Hematopoietic multipotent progenitor cell treated with erythropoietin and hydrocortisone succinate and interleukin-3 and kit ligand, for 17 days (in vitro differentiated cells): Measurements from ENCODE around the gene KRTAP11-1.

Source experiments
- DNase-seq: peaks from one replicate; pipeline ENCODE4 v3.0.0-alpha.2; 2015; ENCODE audit warnings: low spot score

The KRTAP11-1 gene

DNA sequence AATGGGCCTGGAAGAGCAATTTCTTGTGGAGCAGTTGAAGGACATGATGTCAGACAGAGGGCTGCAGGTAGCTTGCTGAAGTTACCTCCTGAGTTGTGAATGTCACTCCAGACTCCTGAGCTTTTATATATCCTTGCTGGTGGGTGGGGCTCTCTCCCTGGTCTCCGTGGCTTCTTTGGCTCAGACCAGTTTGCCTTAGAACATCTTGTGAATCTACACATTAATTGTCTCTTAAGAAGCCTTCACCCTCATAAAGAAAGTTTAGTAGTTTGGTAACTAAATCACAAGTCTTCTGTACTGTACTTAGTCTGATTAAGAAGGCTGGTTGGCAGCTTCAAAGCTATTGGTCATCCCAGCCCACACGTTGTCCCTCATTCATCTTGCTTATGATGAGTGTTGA, at the start of gene KRTAP11-1:
Gene KRTAP11-1, minus strand, starts transcription at position 101 of the 400 bp plus-strand sequence. Its CDS starts 56 bp downstream, at position 45.
- no peak for DNase-seq

GRCh38 chr21:30924146-30924700, 42.8 kb upstream of the KRTAP11-1 start:
- no peak for DNase-seq

- DNase-seq = no peak
These were observed 39.7 kb upstream of the KRTAP11-1 start for GRCh38 chr21:30921129-30921528.

DNA sequence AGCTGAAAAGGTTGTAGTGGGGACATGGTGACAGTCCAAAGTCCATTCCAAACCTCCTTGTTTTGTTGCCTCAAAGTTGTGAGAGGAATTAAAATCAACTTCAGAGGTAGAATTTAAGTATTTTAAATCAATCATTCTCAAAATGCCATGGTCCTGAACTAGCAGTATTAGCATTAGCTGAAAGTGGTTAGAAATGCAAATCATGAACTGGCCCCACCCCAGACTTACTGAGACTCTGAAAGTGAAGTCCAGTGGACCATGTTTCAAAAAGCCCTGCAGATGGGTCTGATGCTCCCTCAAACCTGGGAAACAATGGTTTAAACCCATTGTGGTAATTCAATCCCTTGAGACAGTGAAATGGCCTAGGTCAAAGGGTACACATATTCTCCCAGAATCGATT, 36.2 kb upstream of the KRTAP11-1 start:
- no peak for DNase-seq

DNA sequence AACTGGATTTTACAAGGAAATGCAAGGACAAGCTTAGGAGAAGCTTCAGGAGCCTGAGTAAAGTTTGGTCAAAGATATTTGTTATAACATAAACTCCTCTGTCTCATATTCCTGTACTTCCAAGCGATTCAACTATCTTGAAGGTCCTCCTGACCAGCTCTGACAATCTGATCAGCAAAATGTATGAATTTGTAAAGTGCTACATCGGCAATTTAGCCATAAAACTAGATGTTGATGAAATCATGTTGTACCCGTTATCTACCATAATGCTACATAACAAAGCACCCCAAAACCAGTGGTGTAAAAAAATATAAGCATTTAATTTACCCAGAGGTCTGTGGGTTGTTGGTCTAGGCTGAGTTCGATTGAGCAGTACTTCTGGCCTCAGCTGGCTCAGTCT, 19.5 kb upstream of the KRTAP11-1 start:
- no peak for DNase-seq

- no peak for DNase-seq
These were observed 1.7 kb upstream of the KRTAP11-1 start for GRCh38 chr21:30882866-30883597.

DNA sequence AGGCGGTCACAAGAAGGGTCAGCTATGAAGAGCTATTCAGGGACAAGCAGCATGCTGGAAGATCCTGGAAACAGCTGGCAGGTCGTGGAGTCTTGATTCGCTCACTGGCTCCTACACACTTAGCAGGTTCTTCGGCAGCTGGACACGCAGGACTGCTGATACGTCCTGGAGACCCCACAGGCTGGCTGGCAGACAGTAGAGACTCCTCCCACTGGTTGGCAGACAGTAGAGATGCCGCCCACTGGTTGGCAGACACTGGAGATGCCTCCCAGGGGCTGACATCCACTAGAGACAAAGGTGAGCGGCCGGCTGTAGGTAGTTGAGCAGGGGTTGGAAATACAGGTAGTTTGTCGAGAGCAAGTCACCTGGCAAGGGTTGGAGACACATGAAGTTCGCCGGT, 466 bp downstream of the KRTAP11-1 start:
- no peak for DNase-seq

DNA sequence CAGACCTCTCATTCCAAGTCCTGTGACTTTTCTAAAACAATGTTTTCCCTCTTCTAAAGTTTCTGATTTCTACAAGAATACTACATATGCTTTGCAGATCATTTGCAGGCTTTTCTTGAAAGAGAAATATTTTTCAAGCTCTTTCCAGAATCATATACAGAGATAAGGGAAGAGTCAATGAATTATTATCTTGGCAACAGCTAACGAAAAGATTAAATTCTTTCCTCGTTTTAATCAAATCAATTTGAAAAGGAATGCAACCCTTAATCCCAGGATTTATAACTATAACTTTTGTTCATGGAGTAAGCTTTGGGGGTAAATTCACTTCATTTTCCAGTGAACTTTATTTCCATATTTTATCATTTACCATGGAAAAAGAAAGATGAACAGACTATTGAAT, 6.9 kb downstream of the KRTAP11-1 start:
- DNase-seq = no peak

GRCh38 chr21:30847627-30848500, 33.5 kb downstream of the KRTAP11-1 start:
- DNase-seq = no peak

DNA sequence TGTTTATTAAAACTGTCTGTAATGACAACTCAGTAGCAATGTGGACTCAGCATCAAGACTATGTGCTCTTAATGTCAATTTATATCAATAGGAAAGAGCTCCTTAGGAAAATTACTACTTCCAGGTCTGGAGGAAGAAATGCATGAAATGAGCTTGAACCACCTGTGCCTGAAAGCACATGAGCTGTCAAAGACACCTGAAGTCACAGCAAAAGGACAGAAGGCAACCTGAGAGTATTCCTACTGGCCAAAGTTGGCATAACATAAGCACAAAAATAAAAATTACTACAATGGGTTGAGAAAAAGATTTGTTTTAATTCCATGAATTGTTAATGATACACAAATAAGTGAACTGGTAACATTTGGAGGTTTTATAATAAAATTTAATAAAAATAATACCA, 38.4 kb downstream of the KRTAP11-1 start:
- no peak for DNase-seq

GRCh38 chr21:30839304-30839703, 42.1 kb downstream of the KRTAP11-1 start:
- no peak for DNase-seq

DNA sequence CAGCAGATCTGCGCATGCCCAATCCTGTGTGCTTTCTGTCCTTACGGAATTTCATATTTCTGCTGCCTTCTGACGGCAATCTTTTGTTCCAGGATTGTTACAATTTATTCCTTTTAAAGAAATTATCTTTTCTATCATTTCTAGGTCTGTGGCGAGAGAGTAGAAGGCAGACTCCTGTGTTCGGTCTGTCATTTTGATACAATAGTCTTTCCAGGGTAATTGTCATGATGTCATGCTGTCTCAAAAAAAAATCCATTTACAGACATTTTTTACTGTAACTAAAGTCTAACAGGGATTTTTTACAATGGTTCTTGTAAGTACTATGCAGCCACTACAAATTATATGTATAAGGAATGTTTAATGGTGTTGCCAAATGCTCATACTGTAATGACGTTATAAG, 42.8 kb downstream of the KRTAP11-1 start:
- DNase-seq = no peak

GRCh38 chr21:30831194-30831765, 50.1 kb downstream of the KRTAP11-1 start:
- DNase-seq = no peak
